Neutrophil (primary cell): ENCODE measurements around the gene SPATA21.
A peak's percentile ranks its signal among the peaks of the same experiment; 100 is the strongest.

Source experiments
- H3K27ac ChIP-seq: fragments of 200-600 bp; sonication (generic); 2 replicates; pipeline ENCODE4 v1.5.1; 2016; ENCODE audit warnings: mild to moderate bottlenecking, moderate library complexity
- H3K27me3 ChIP-seq: fragments of 200-600 bp; sonication (generic); 2 replicates; pipeline ENCODE4 v1.6.0; 2016; ENCODE audit warnings: mild to moderate bottlenecking
- H3K36me3 ChIP-seq: fragments of 200-600 bp; sonication (generic); 2 replicates; pipeline ENCODE4 v1.5.1; 2017
- H3K4me1 ChIP-seq, 2 experiments: fragments of 200-600 bp in 1 of 2; sonication (generic) in 1 of 2; 1 replicate in 1 of 2; 2 replicates in 1 of 2; pipeline versions ENCODE4 v1.5.1 to v1.6.1; 2013 to 2016; ENCODE audit warnings: low read depth in 1 of 2, low read length in 1 of 2, mild to moderate bottlenecking in 1 of 2, moderate library complexity in 1 of 2; ENCODE audit not compliant: control insufficient read depth in 1 of 2, insufficient read depth in 1 of 2
- H3K4me3 ChIP-seq, 2 experiments: fragments of 200-600 bp in 1 of 2; sonication (generic) in 1 of 2; 1 replicate in 1 of 2; 2 replicates in 1 of 2; pipeline ENCODE4 v1.5.1; 2013 to 2016; ENCODE audit warnings: low read depth in 1 of 2, low read length in 1 of 2, mild to moderate bottlenecking in 1 of 2, moderate library complexity in 1 of 2
- H3K9me3 ChIP-seq: fragments of 200-600 bp; sonication (generic); 2 replicates; pipeline ENCODE4 v1.5.1; 2016
- CTCF ChIP-seq: fragments of 200-600 bp; sonication (generic); IDR thresholded peaks from 2 replicates; pipeline ENCODE4 v1.5.1; 2016; ENCODE audit warnings: antibody characterized with exemption

Gene SPATA21

GRCh38 chr1:16375521-16376340, 61.5 kb downstream of the SPATA21 start:
- no peak for TF ChIP-seq CTCF
- Histone ChIP-seq H3K4me3 (no peak overlapping the region), H3K36me3 (peaks cover 8% of the 10 kb centered on the region), H3K27me3 (no peaks in the 10 kb centered on the region), H3K27ac (peak overlapping the region; percentile 31), H3K4me1 (peaks cover 15 to 16% of the 10 kb centered on the region in 2 experiments), H3K9me3 (no peaks in the 10 kb centered on the region)

DNA sequence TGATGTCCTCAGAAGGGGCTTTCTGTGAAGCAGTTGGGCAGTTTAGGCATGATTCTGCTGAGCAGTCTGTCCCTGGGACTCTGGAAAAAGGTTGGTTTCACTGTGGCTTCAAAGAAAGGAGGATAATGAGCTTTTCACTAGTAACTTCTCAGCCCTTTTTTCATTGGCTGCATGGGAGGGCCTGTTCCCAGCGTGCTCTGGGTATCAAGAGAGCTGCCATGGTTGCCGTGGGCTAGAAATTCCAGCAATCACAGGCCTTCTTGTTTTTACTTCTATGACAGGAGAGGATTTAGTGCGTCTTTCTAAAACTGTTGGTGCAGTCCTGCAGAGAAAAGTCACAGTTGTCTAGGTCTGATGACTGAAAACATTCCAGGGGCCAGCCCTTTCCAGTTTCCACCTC, 63.0 kb downstream of the SPATA21 start:
- Histone ChIP-seq H3K27me3 (no peaks in the 10 kb centered on the region), H3K27ac (peak overlapping the region; percentile 5), H3K4me1 (peaks cover 18 to 28% of the 10 kb centered on the region in 2 experiments), H3K9me3 (no peaks in the 10 kb centered on the region), H3K4me3 (no peak overlapping the region), H3K36me3 (peaks cover 8% of the 10 kb centered on the region)
- TF ChIP-seq CTCF: no peak

- Histone ChIP-seq H3K36me3 (peaks cover 8% of the 10 kb centered on the region), H3K27me3 (no peaks in the 10 kb centered on the region), H3K9me3 (no peaks in the 10 kb centered on the region), H3K4me3 (no peak overlapping the region), H3K4me1 (peaks cover 32 to 43% of the 10 kb centered on the region in 2 experiments), H3K27ac (no peak overlapping the region)
- no peak for TF ChIP-seq CTCF
These were observed 64.5 kb downstream of the SPATA21 start for GRCh38 chr1:16372535-16373285.

GRCh38 chr1:16371725-16372124, 65.5 kb downstream of the SPATA21 start:
- H3K4me3 ChIP-seq: no peak overlapping the region
- no peaks in the 10 kb centered on the region for H3K27me3 ChIP-seq
- H3K36me3 ChIP-seq: peaks cover 8% of the 10 kb centered on the region
- peaks cover 32 to 45% of the 10 kb centered on the region in 2 experiments for H3K4me1 ChIP-seq
- H3K27ac ChIP-seq: no peak overlapping the region
- no peaks in the 10 kb centered on the region for H3K9me3 ChIP-seq
- TF ChIP-seq CTCF: no peak

DNA sequence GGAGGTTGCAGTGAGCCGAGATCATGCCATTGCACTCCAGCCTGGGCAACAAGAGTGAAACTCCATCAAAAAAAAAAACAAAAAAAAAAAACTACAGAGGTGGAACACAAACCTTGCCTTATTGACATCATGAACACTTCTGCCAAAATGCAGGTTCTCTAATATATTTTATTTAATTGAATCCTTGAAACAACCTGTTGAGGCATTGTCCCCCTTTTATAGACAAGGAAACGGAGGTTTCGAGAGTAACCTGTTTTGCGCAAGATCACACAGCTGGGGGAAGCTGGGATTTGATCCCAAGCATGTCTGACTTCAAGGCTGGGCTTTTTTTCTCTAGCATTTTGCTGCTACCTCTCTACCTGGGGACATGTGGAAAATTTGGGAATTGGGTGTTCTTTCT, 67.4 kb downstream of the SPATA21 start:
- no peak for TF ChIP-seq CTCF
- Histone ChIP-seq H3K27me3 (no peaks in the 10 kb centered on the region), H3K9me3 (no peaks in the 10 kb centered on the region), H3K27ac (no peak overlapping the region), H3K36me3 (peaks cover 8% of the 10 kb centered on the region), H3K4me1 (peaks cover 45 to 54% of the 10 kb centered on the region in 2 experiments), H3K4me3 (no peak overlapping the region)
